H9 (cell line): ENCODE results near the gene IL1RAPL1. TPM values are rescaled to one million over a fixed set of nuclear protein-coding genes. Genes with fewer than 3 reads are reported as not detected.

ENCODE experiments used
- DNase-seq: peaks from one replicate; pipeline ENCODE4 v3.0.0-alpha.2; 2017
- H2AFZ ChIP-seq: one replicate; pipeline ENCODE4 v1.6.1; 2013; ENCODE audit warnings: mild to moderate bottlenecking, low read length, control low read depth, moderate library complexity
- H2AK5ac ChIP-seq: 2 replicates; pipeline ENCODE4 v1.6.1; 2013; ENCODE audit warnings: low read length, control low read depth, mixed read lengths; ENCODE audit not compliant: insufficient read length
- H2BK120ac ChIP-seq: one replicate; pipeline ENCODE4 v1.6.1; 2013; ENCODE audit warnings: low read depth, mild to moderate bottlenecking, low read length, control low read depth, inconsistent platforms; ENCODE audit not compliant: poor library complexity, severe bottlenecking
- H2BK12ac ChIP-seq: 2 replicates; pipeline ENCODE4 v1.6.1; 2013; ENCODE audit warnings: low read length, control low read depth, mixed read lengths, low read depth; ENCODE audit not compliant: insufficient read length
- H2BK15ac ChIP-seq: 2 replicates; pipeline ENCODE4 v1.6.1; 2013; ENCODE audit warnings: low read depth, low read length, control low read depth
- H2BK20ac ChIP-seq: one replicate; pipeline ENCODE4 v1.6.1; 2013; ENCODE audit warnings: low read depth, mild to moderate bottlenecking, low read length, control low read depth, inconsistent platforms; ENCODE audit not compliant: poor library complexity, severe bottlenecking
- H2BK5ac ChIP-seq: 2 replicates; pipeline ENCODE4 v1.6.1; 2013; ENCODE audit warnings: low read length, control low read depth, mixed read lengths; ENCODE audit not compliant: insufficient read length
- H3K14ac ChIP-seq: 2 replicates; pipeline ENCODE4 v1.6.1; 2013; ENCODE audit warnings: low read length, control low read depth; ENCODE audit not compliant: insufficient read depth
- H3K18ac ChIP-seq: 2 replicates; pipeline ENCODE4 v1.6.1; 2013; ENCODE audit warnings: low read depth, mild to moderate bottlenecking, mixed read lengths, low read length, control low read depth; ENCODE audit not compliant: insufficient read length
- H3K23ac ChIP-seq: 2 replicates; pipeline ENCODE4 v1.6.1; 2013; ENCODE audit warnings: low read length, control low read depth, mixed read lengths, low read depth; ENCODE audit not compliant: insufficient read length
- H3K23me2 ChIP-seq: 2 replicates; pipeline ENCODE4 v1.6.1; 2013; ENCODE audit warnings: low read depth, mild to moderate bottlenecking, mixed read lengths, low read length, control low read depth; ENCODE audit not compliant: insufficient read length, poor library complexity, severe bottlenecking
- H3K27ac ChIP-seq: 2 replicates; pipeline ENCODE4 v1.5.1; 2013; ENCODE audit warnings: low read length, control low read depth, mixed read lengths, low read depth; ENCODE audit not compliant: insufficient read length
- H3K27me3 ChIP-seq: 2 replicates; pipeline ENCODE4 v1.6.1; 2013; ENCODE audit warnings: low read length, control low read depth, inconsistent platforms; ENCODE audit not compliant: insufficient read depth
- H3K4ac ChIP-seq: 2 replicates; pipeline ENCODE4 v1.6.1; 2013; ENCODE audit warnings: low read depth, mild to moderate bottlenecking, control low read depth, inconsistent platforms, low read length, moderate library complexity
- H3K4me1 ChIP-seq: 2 replicates; pipeline ENCODE4 v1.6.1; 2013; ENCODE audit warnings: low read length, control low read depth, inconsistent platforms; ENCODE audit not compliant: insufficient read depth
- H3K4me2 ChIP-seq: 2 replicates; pipeline ENCODE4 v1.6.1; 2013; ENCODE audit warnings: low read length, control low read depth, mixed read lengths; ENCODE audit not compliant: insufficient read length, insufficient read depth
- H3K56ac ChIP-seq: 2 replicates; pipeline ENCODE4 v1.6.1; 2013; ENCODE audit warnings: low read depth, mild to moderate bottlenecking, mixed read lengths, low read length, control low read depth; ENCODE audit not compliant: insufficient read length
- H3K79me1 ChIP-seq: 2 replicates; pipeline ENCODE4 v1.6.1; 2013; ENCODE audit warnings: low read depth, mild to moderate bottlenecking, moderate library complexity, low read length, control low read depth, inconsistent platforms; ENCODE audit not compliant: insufficient read depth, poor library complexity, severe bottlenecking
- H3K79me2 ChIP-seq: 2 replicates; pipeline ENCODE4 v1.6.1; 2013; ENCODE audit warnings: low read length, control low read depth, inconsistent platforms; ENCODE audit not compliant: insufficient read depth
- H3K9ac ChIP-seq: 2 replicates; pipeline ENCODE4 v1.6.1; 2013; ENCODE audit warnings: low read length, control low read depth, mixed read lengths; ENCODE audit not compliant: insufficient read length; ENCODE audit errors: extremely low read depth
- H3K9me3 ChIP-seq: one replicate; pipeline ENCODE4 v1.6.1; 2013; ENCODE audit warnings: low read depth, low read length, inconsistent platforms; ENCODE audit not compliant: control insufficient read depth
- H3T11ph ChIP-seq: one replicate; pipeline ENCODE4 v1.6.1; 2013; ENCODE audit warnings: mild to moderate bottlenecking, low read length, control low read depth, inconsistent platforms
- H4K20me1 ChIP-seq: one replicate; pipeline ENCODE4 v1.6.1; 2013; ENCODE audit not compliant: control insufficient read depth, insufficient read length, insufficient read depth
- H4K5ac ChIP-seq: 2 replicates; pipeline ENCODE4 v1.6.1; 2013; ENCODE audit warnings: low read depth, mild to moderate bottlenecking, mixed read lengths, low read length, control low read depth; ENCODE audit not compliant: insufficient read length
- H4K8ac ChIP-seq: replicated peaks from 2 replicates; pipeline ENCODE4 v1.6.1; 2013; ENCODE audit warnings: low read length, control low read depth, mixed read lengths, low read depth; ENCODE audit not compliant: insufficient read length
- H4K91ac ChIP-seq: 2 replicates; pipeline ENCODE4 v1.6.1; 2013; ENCODE audit warnings: low read depth, mild to moderate bottlenecking, moderate library complexity, mixed read lengths, low read length, control low read depth; ENCODE audit not compliant: insufficient read length
- H3K27ac Mint-ChIP-seq, 3 experiments: 2 replicates in 2 of 3; 3 replicates in 1 of 3; pipeline ENCODE4 v1.8.0; 2020 to 2021; ENCODE audit warnings: mixed read lengths in 3 of 3, mild to moderate bottlenecking in 1 of 3, moderate library complexity in 1 of 3
- H3K27me3 Mint-ChIP-seq: 2 replicates; pipeline ENCODE4 v1.8.0; 2021; ENCODE audit warnings: low read depth, mild to moderate bottlenecking, moderate library complexity, mixed read lengths
- H3K36me3 Mint-ChIP-seq, 3 experiments: 2 replicates in 2 of 3; 3 replicates in 1 of 3; pipeline ENCODE4 v1.8.0; 2020 to 2021; ENCODE audit warnings: low read depth in 3 of 3, mixed read lengths in 3 of 3; ENCODE audit not compliant: insufficient read depth in 1 of 3
- H3K4me1 Mint-ChIP-seq, 2 experiments: 2 replicates each; pipeline ENCODE4 v1.8.0; 2020; ENCODE audit warnings: mixed read lengths in 2 of 2
- H3K4me3 Mint-ChIP-seq, 2 experiments: 2 replicates in 1 of 2; 3 replicates in 1 of 2; pipeline ENCODE4 v1.8.0; 2020 to 2021; ENCODE audit warnings: mild to moderate bottlenecking in 2 of 2, mixed read lengths in 2 of 2, moderate library complexity in 1 of 2
- H3K9me3 Mint-ChIP-seq, 2 experiments: 2 replicates in 1 of 2; 3 replicates in 1 of 2; pipeline ENCODE4 v1.8.0; 2020; ENCODE audit warnings: mild to moderate bottlenecking in 2 of 2, mixed read lengths in 2 of 2, moderate library complexity in 1 of 2
- WGBS: extraction: QIAGEN DNeasy Blood & Tissue Kit; methylation state at CpG from one replicate; pipeline ENCODE4 v1.1.7; 2013; ENCODE audit warnings: missing lambda C conversion rate, low lambda C conversion rate, mixed read lengths; ENCODE audit not compliant: insufficient read length; ENCODE audit errors: extremely low coverage; 5-methylcytosine and 5-hydroxymethylcytosine counted together
- total RNA-seq: library from RNA; stranded (reverse); gene quantifications from 2 replicates; pipeline ENCODE4 v1.2.1, GENCODE V29; 2021
- TF ChIP-seq, protein P1 (sequence below): fragments of 200-600 bp; sonication (generic); conservative IDR thresholded peaks from 3 replicates; pipeline ENCODE4 v1.8.0; 2021; ENCODE audit warnings: antibody characterized with exemption, mild to moderate bottlenecking

IL1RAPL1 gene
- total RNA-seq, 1 experiment from 2014 or later: 0.31 TPM

DNA sequence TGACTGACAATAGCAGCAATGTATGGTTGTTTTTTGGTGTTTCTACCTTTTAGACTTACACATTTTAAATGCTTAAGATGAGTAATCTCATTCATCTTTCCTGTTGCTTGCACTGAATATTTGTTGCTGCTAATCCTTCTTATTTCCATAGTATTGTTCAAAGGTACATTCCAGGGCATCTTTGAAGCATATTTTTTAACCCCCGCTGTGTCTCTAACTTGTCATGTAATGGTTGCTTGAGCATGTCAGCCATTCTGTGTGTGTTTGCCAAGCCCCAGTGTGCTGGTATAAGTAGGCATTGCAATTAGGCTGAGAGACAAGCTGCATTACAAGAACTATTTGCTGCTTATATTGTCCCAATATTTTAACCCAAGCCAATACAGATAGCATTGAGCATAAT, 87.9 kb downstream of the IL1RAPL1 start:
- no peak overlapping the region for H2BK12ac ChIP-seq
- no peak overlapping the region for H2AFZ ChIP-seq
- no peak overlapping the region for H2AK5ac ChIP-seq
- no CpG with 5 or more reads among the region's 1 CpG for WGBS
- H3K9ac ChIP-seq: no peak overlapping the region
- H3K9me3 ChIP-seq: no peaks in the 10 kb centered on the region
- no peak overlapping the region for H2BK5ac ChIP-seq
- no peaks in the 10 kb centered on the region for H3K79me1 ChIP-seq
- TF ChIP-seq, protein P1, sequence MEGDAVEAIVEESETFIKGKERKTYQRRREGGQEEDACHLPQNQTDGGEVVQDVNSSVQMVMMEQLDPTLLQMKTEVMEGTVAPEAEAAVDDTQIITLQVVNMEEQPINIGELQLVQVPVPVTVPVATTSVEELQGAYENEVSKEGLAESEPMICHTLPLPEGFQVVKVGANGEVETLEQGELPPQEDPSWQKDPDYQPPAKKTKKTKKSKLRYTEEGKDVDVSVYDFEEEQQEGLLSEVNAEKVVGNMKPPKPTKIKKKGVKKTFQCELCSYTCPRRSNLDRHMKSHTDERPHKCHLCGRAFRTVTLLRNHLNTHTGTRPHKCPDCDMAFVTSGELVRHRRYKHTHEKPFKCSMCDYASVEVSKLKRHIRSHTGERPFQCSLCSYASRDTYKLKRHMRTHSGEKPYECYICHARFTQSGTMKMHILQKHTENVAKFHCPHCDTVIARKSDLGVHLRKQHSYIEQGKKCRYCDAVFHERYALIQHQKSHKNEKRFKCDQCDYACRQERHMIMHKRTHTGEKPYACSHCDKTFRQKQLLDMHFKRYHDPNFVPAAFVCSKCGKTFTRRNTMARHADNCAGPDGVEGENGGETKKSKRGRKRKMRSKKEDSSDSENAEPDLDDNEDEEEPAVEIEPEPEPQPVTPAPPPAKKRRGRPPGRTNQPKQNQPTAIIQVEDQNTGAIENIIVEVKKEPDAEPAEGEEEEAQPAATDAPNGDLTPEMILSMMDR: no peak
- no peak overlapping the region for H4K91ac ChIP-seq
- no peaks in the 10 kb centered on the region; the same call in 1 of the 2 replicates for H3K4me1 ChIP-seq
- DNase-seq: no peak
- Mint-ChIP-seq H3K4me3 (no peak overlapping the region), H3K9me3 (peaks cover 5 to 37% of the 10 kb centered on the region in 2 experiments; a peak in 4 of 5 replicates), H3K36me3 (no peaks in the 10 kb centered on the region; a peak in 1 of 7 replicates), H3K4me1 (peaks cover 12 to 13% of the 10 kb centered on the region in 2 experiments), H3K27ac (no peak overlapping the region), H3K27me3 (no peaks in the 10 kb centered on the region)
- no peak overlapping the region for H3K4me2 ChIP-seq
- no peak overlapping the region for H4K8ac ChIP-seq
- H3K56ac ChIP-seq: no peak overlapping the region
- no peak overlapping the region for H3K27ac ChIP-seq
- no peaks in the 10 kb centered on the region for H3K79me2 ChIP-seq
- H3K18ac ChIP-seq: no peak overlapping the region
- no peak overlapping the region for H3K14ac ChIP-seq
- no peak overlapping the region for H3K23ac ChIP-seq
- no peak overlapping the region for H3T11ph ChIP-seq
- H2BK120ac ChIP-seq: no peak overlapping the region
- no peaks in the 10 kb centered on the region for H3K23me2 ChIP-seq
- H4K5ac ChIP-seq: no peak overlapping the region
- no peak overlapping the region for H3K4ac ChIP-seq
- H2BK20ac ChIP-seq: no peak overlapping the region
- no peaks in the 10 kb centered on the region for H3K27me3 ChIP-seq
- no peak overlapping the region for H2BK15ac ChIP-seq
- no peaks in the 10 kb centered on the region for H4K20me1 ChIP-seq
